PC-9 (cell line): ENCODE results near the gene METAP1. TPM values are rescaled to one million over a fixed set of nuclear protein-coding genes. Genes with fewer than 3 reads are reported as not detected.

Experiments
- BruUV-seq: library from RNA; stranded (reverse); fragments of 400-500 nt; replicated peaks from 2 replicates; lab custom pipeline; 2021; lab: Mats Ljungman, UMichigan
- CTCF ChIA-PET: fragments of 300-600 bp; sonication (Branson Sonifier 250); formaldehyde crosslinking; loops from one replicate; lab custom pipeline; 2022; ENCODE audit warnings: antibody characterized with exemption; lab: Charles Lee
- POLR2A ChIA-PET: fragments of 300-600 bp; sonication (Branson Sonifier 250); formaldehyde crosslinking; loops from one replicate; lab custom pipeline; 2022; ENCODE audit warnings: antibody characterized with exemption; ENCODE audit not compliant: unreplicated experiment; lab: Charles Lee
- DNase-seq, 2 experiments: peaks; one replicate each; pipeline versions ENCODE4 v3.0.0 to v3.0.0-alpha.2; 2015 to 2022; ENCODE audit warnings: mixed read lengths in 1 of 2
- H2AFZ ChIP-seq: fragments of 200-600 bp; sonication (generic); 2 replicates; pipeline ENCODE4 v1.8.1; 2017; ENCODE audit warnings: antibody characterized with exemption
- H3F3A ChIP-seq: fragments of 200-600 bp; sonication (generic); 2 replicates; pipeline ENCODE4 v1.8.1; 2017; ENCODE audit warnings: antibody characterized with exemption, mild to moderate bottlenecking, low read depth; ENCODE audit not compliant: insufficient read depth
- H3K27ac ChIP-seq: fragments of 200-600 bp; sonication (generic); 2 replicates; pipeline ENCODE4 v1.6.1; 2016; ENCODE audit warnings: mixed run types
- H3K27me3 ChIP-seq: fragments of 200-600 bp; sonication (generic); 2 replicates; pipeline ENCODE4 v1.6.1; 2016; ENCODE audit warnings: low read depth, mixed run types; ENCODE audit not compliant: insufficient read depth
- H3K36me3 ChIP-seq: fragments of 200-600 bp; sonication (generic); 2 replicates; pipeline ENCODE4 v1.6.1; 2016; ENCODE audit warnings: low read depth, mixed run types
- H3K4me1 ChIP-seq: fragments of 200-600 bp; sonication (generic); replicated peaks from 2 replicates; pipeline ENCODE4 v1.6.1; 2016; ENCODE audit warnings: mixed run types; ENCODE audit not compliant: insufficient read depth
- H3K4me2 ChIP-seq: fragments of 200-600 bp; sonication (generic); 2 replicates; pipeline ENCODE4 v1.6.1; 2017; ENCODE audit warnings: mixed run types
- H3K4me3 ChIP-seq: fragments of 200-600 bp; sonication (generic); 2 replicates; pipeline ENCODE4 v1.6.1; 2016; ENCODE audit warnings: mixed run types
- H3K79me2 ChIP-seq: fragments of 200-600 bp; sonication (generic); 2 replicates; pipeline ENCODE4 v1.6.1; 2017; ENCODE audit warnings: low read depth, mixed run types
- H3K9me2 ChIP-seq: fragments of 200-600 bp; sonication (generic); 2 replicates; pipeline ENCODE4 v1.8.1; 2017; ENCODE audit warnings: mild to moderate bottlenecking; ENCODE audit not compliant: insufficient read depth
- H3K9me3 ChIP-seq: fragments of 200-600 bp; sonication (generic); 2 replicates; pipeline ENCODE4 v1.8.1; 2016; ENCODE audit warnings: low read depth; ENCODE audit not compliant: insufficient read depth
- H4K20me1 ChIP-seq: fragments of 200-600 bp; sonication (generic); 2 replicates; pipeline ENCODE4 v1.8.1; 2017; ENCODE audit not compliant: insufficient read depth
- CTCF ChIP-seq: fragments of 200-600 bp; sonication (generic); conservative IDR thresholded peaks from 2 replicates; pipeline ENCODE4 v1.6.1; 2017; ENCODE audit warnings: mixed run types, antibody characterized with exemption, mild to moderate bottlenecking, moderate library complexity
- EZH2 ChIP-seq: fragments of 200-600 bp; sonication (generic); IDR thresholded peaks from 2 replicates; pipeline ENCODE4 v1.8.0; 2017; ENCODE audit warnings: antibody characterized with exemption, low read depth
- intact Hi-C: fragments of 100-400 bp; cut with micrococcal nuclease; formaldehyde crosslinking; loops from one replicate; pipeline ENCODE4 v1.10.0; 2022; ENCODE audit not compliant: unreplicated experiment
- total RNA-seq: library from RNA; stranded (reverse); gene quantifications from 2 replicates; pipeline ENCODE4 v1.2.3, GENCODE V29; 2021

METAP1 gene
- total RNA-seq, 1 experiment from 2014 or later: 42.0 TPM

GRCh38 chr4:99033956-99034355 lies 38.4 kb downstream of the METAP1 start:
- Histone ChIP-seq H2AFZ (no peak overlapping the region), H4K20me1 (no peaks in the 10 kb centered on the region), H3K36me3 (peaks cover 19% of the 10 kb centered on the region), H3K4me1 (no peaks in the 10 kb centered on the region), H3K27me3 (no peaks in the 10 kb centered on the region), H3K4me3 (no peak overlapping the region), H3K9me3 (no peaks in the 10 kb centered on the region), H3K4me2 (no peak overlapping the region), H3K79me2 (peaks cover 18% of the 10 kb centered on the region; the same call in 1 of the 2 replicates), H3K27ac (no peak overlapping the region), H3F3A (no peaks in the 10 kb centered on the region; the same call in 1 of the 2 replicates), H3K9me2 (no peaks in the 10 kb centered on the region)
- intact Hi-C loops: no loop called here
- no TSS peak for BruUV-seq
- DNase-seq: no peak
- ChIA-PET POLR2A (no interaction called here), CTCF (no interaction called here)
- TF ChIP-seq EZH2 (no peak), CTCF (no peak)

- H2AFZ ChIP-seq: no peak overlapping the region
- H3K79me2 ChIP-seq: 0 out of 2 replicates have a peak, but pooled peaks cover 4% of the 10 kb centered on the region
- no peaks in the 10 kb centered on the region for H3K27me3 ChIP-seq
- H3K9me3 ChIP-seq: no peaks in the 10 kb centered on the region
- no peak overlapping the region for H3K27ac ChIP-seq
- no peak overlapping the region for H3K4me2 ChIP-seq
- H3K36me3 ChIP-seq: peaks cover 20% of the 10 kb centered on the region
- ChIA-PET CTCF (no interaction called here), POLR2A (no interaction called here)
- no peak for DNase-seq
- no TSS peak for BruUV-seq
- no peak overlapping the region for H3K4me3 ChIP-seq
- no peaks in the 10 kb centered on the region for H3F3A ChIP-seq
- no peaks in the 10 kb centered on the region for H3K9me2 ChIP-seq
- H3K4me1 ChIP-seq: no peaks in the 10 kb centered on the region
- no peak for TF ChIP-seq EZH2
- TF ChIP-seq CTCF: no peak
- intact Hi-C loops: no loop called here
- no peaks in the 10 kb centered on the region for H4K20me1 ChIP-seq
Measured at GRCh38 chr4:99038213-99038612, 42.7 kb downstream of the METAP1 start.

- no peak overlapping the region for H3K4me2 ChIP-seq
- no peak overlapping the region for H3K27ac ChIP-seq
- H2AFZ ChIP-seq: no peak overlapping the region
- peaks cover 5% of the 10 kb centered on the region; the same call in 1 of the 2 replicates for H3K36me3 ChIP-seq
- no peak for DNase-seq
- H3K9me3 ChIP-seq: no peaks in the 10 kb centered on the region
- no peak for TF ChIP-seq EZH2
- H3K27me3 ChIP-seq: no peaks in the 10 kb centered on the region
- H4K20me1 ChIP-seq: no peaks in the 10 kb centered on the region
- no peaks in the 10 kb centered on the region for H3K79me2 ChIP-seq
- intact Hi-C loops: no loop called here
- POLR2A ChIA-PET: no interaction called here
- no peak overlapping the region for H3K4me3 ChIP-seq
- BruUV-seq: no TSS peak
- CTCF ChIA-PET: no interaction called here
- H3K9me2 ChIP-seq: no peaks in the 10 kb centered on the region
- no peaks in the 10 kb centered on the region for H3F3A ChIP-seq
- no peaks in the 10 kb centered on the region for H3K4me1 ChIP-seq
Measured at GRCh38 chr4:99043346-99043745, 47.8 kb downstream of the METAP1 start.

GRCh38 chr4:99047710-99048109 lies 52.2 kb downstream of the METAP1 start:
- no peaks in the 10 kb centered on the region for H3K27me3 ChIP-seq
- no TSS peak for BruUV-seq
- H3F3A ChIP-seq: no peaks in the 10 kb centered on the region
- no peak for DNase-seq
- CTCF ChIA-PET: no interaction called here
- H3K9me2 ChIP-seq: no peaks in the 10 kb centered on the region
- H4K20me1 ChIP-seq: no peaks in the 10 kb centered on the region
- H3K79me2 ChIP-seq: no peaks in the 10 kb centered on the region
- no peak; the same call in 1 of the 2 replicates for TF ChIP-seq CTCF
- TF ChIP-seq EZH2: no peak
- H3K4me3 ChIP-seq: no peak overlapping the region
- no peak overlapping the region for H3K27ac ChIP-seq
- intact Hi-C loops: no loop called here
- H3K4me2 ChIP-seq: no peak overlapping the region
- 0 out of 2 replicates have a peak, but pooled peaks cover 8% of the 10 kb centered on the region for H3K36me3 ChIP-seq
- POLR2A ChIA-PET: no interaction called here
- no peaks in the 10 kb centered on the region for H3K9me3 ChIP-seq
- no peak overlapping the region for H2AFZ ChIP-seq
- no peaks in the 10 kb centered on the region for H3K4me1 ChIP-seq
